Tibial nerve (tissue), 3 donors: Measurements from ENCODE around the gene ZNF783.

Experiments used
- POLR2A ChIP-seq, 2 donors: fragments of 450-650 bp; IDR thresholded peaks; one replicate each; pipeline ENCODE4 v1.6.1; 2017; ENCODE audit warnings: antibody characterized with exemption in 2 of 2, mild to moderate bottlenecking in 2 of 2, moderate library complexity in 2 of 2
- TF ChIP-seq, protein P1 (sequence below), 5 experiments: fragments of 200-600 bp in 3 of 5; fragments of 450-650 bp in 2 of 5; sonication (generic) in 3 of 5; IDR thresholded peaks; one replicate each; pipeline ENCODE4 v1.5.1; 2016 to 2019; ENCODE audit warnings: antibody characterized with exemption in 5 of 5, mild to moderate bottlenecking in 3 of 5, moderate library complexity in 2 of 5

DNA sequence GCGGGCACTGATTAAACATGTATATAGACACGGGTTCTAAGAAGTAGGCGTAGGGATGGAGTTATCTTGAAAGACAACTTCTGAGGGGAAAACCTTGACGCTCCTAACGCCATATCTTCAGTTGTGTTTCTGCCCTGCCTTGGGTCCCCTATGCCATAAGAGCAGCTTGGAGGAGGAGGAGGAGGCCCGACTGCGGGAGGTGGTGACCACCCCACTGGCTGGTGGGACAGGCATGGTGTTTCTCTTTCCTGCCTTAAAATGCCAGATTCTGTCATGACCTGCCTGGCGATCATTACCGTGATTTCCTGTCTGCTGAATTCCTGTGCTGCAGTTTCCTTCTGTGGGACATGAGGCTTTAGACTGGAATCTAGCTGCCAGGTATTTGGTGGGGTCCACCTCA lies 15.9 kb downstream of the ZNF783 start:
- no peak for TF ChIP-seq POLR2A (IDR thresholded peaks at IDR 0.05)
- TF ChIP-seq, protein P1, sequence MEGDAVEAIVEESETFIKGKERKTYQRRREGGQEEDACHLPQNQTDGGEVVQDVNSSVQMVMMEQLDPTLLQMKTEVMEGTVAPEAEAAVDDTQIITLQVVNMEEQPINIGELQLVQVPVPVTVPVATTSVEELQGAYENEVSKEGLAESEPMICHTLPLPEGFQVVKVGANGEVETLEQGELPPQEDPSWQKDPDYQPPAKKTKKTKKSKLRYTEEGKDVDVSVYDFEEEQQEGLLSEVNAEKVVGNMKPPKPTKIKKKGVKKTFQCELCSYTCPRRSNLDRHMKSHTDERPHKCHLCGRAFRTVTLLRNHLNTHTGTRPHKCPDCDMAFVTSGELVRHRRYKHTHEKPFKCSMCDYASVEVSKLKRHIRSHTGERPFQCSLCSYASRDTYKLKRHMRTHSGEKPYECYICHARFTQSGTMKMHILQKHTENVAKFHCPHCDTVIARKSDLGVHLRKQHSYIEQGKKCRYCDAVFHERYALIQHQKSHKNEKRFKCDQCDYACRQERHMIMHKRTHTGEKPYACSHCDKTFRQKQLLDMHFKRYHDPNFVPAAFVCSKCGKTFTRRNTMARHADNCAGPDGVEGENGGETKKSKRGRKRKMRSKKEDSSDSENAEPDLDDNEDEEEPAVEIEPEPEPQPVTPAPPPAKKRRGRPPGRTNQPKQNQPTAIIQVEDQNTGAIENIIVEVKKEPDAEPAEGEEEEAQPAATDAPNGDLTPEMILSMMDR (IDR thresholded peaks at IDR 0.05): no peak
